Activated B cell treated with CpG ODN at 0.5 μM for 24 hours (primary cell): Measurements from ENCODE around the gene SPDYE2B. TPM values are rescaled to one million over a fixed set of nuclear protein-coding genes. Genes with fewer than 3 reads are reported as not detected.
"Not testable (repeated sequence)": the region's sequence is repeated elsewhere in the genome, so short reads cannot be mapped to it uniquely, and the experiment has no call there.

Source experiments
- ATAC-seq: fragments of 200-7000 bp; cut with Tn5 transposase; one replicate; pipeline ENCODE4 v1.10.0; 2021; ENCODE audit warnings: low read depth, mild to moderate bottlenecking, moderate library complexity
- CTCF ChIA-PET: fragments of 350-600 bp; sonication (Branson Sonifier 250); formaldehyde crosslinking; loops from one replicate; lab custom pipeline; 2021; ENCODE audit warnings: antibody characterized with exemption; lab: Charles Lee
- POLR2A ChIA-PET: fragments of 350-600 bp; sonication (Branson Sonifier 250); formaldehyde crosslinking; loops from one replicate; lab custom pipeline; 2021; ENCODE audit warnings: antibody characterized with exemption; lab: Charles Lee
- DNase-seq: peaks from one replicate; pipeline ENCODE4 v3.0.0; 2022
- H3K27ac Mint-ChIP-seq: one replicate; pipeline ENCODE4 v1.8.0; 2020; ENCODE audit warnings: mixed read lengths
- H3K27me3 Mint-ChIP-seq: one replicate; pipeline ENCODE4 v1.8.0; 2021; ENCODE audit warnings: mixed read lengths
- H3K36me3 Mint-ChIP-seq: one replicate; pipeline ENCODE4 v1.8.0; 2021; ENCODE audit warnings: low read depth, mixed read lengths
- H3K4me1 Mint-ChIP-seq: one replicate; pipeline ENCODE4 v1.8.0; 2021; ENCODE audit warnings: mixed read lengths
- H3K4me3 Mint-ChIP-seq: one replicate; pipeline ENCODE4 v1.8.0; 2020; ENCODE audit warnings: mild to moderate bottlenecking, mixed read lengths
- H3K9me3 Mint-ChIP-seq: one replicate; pipeline ENCODE4 v1.8.0; 2020; ENCODE audit warnings: mixed read lengths
- intact Hi-C: fragments of 100-400 bp; cut with micrococcal nuclease; formaldehyde crosslinking; loops from one replicate; pipeline ENCODE4 v1.15.1; 2024
- total RNA-seq: library from RNA; stranded (reverse); gene quantifications from 2 replicates; pipeline ENCODE4 v1.2.3, GENCODE V29; 2022

Gene SPDYE2B
- total RNA-seq, 1 donor from 2014 or later = not detected

DNA sequence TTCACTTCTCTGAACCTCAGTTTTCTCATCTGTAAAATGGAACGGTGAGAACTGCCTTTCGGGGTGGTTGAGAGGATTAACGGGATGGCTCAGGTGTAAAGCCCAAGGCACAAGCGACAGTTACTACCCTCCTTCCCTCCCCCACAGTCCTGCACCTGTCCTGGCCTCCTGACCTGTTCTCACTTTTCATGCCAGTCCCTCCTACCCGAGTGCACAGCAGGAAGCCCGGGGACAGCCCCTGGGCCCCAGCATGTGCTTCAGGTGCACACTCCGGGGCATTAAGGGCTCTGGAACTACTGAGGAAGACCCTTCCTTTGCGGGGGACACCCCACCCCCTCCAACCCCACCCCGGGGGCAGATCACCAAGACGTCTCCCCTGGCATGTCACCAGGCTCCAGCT lies 34.2 kb upstream of the SPDYE2B start:
- H3K27me3 Mint-ChIP-seq, H3K36me3 Mint-ChIP-seq, H3K4me3 Mint-ChIP-seq, H3K9me3 Mint-ChIP-seq, H3K27ac Mint-ChIP-seq, POLR2A ChIA-PET, CTCF ChIA-PET, DNase-seq, intact Hi-C loops, H3K4me1 Mint-ChIP-seq: not testable (repeated sequence)
- peak; percentile 2 for ATAC-seq

DNA sequence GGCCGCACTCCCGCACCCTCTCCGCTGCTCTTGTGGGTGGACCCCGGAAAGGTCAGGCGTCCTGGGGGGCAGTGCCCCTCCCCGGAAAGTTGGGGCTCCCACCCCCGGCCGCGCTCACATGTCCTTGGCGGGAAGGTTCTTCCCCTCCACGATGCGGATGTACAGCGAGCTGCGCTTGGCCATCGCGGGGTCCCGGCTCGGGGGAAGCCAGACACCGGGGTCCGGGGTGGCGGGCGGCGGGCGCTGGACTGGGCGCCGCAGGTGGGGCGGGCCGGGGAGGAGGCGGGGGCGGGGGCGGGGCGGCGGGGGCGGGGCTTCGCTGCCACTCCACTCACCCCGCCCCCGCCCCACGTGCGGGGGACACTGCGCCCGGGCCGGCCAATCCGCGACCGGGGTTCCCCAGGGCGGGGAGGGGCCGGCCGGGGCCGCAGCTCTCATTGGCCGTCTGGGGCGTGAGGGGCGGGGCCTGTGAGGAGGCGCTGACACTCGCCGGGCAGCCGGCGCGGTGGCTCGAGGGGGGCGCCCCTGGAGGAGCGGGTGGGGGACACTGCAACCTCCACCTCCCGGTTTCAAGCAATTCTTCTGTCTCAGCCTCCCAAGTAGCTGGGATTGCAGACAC lies 33.5 kb upstream of the SPDYE2B start, which contains the start of gene RASA4:
Gene RASA4, minus strand, starts transcription at position 250 of the 619 bp plus-strand sequence. Its CDS starts 67 bp downstream, at position 183.
- H3K27me3 Mint-ChIP-seq, H3K27ac Mint-ChIP-seq, POLR2A ChIA-PET, H3K36me3 Mint-ChIP-seq, H3K4me1 Mint-ChIP-seq, intact Hi-C loops, H3K4me3 Mint-ChIP-seq, CTCF ChIA-PET, H3K9me3 Mint-ChIP-seq: not testable (repeated sequence)
- DNase-seq = peak; percentile 65
- ATAC-seq = peak; percentile 89

DNA sequence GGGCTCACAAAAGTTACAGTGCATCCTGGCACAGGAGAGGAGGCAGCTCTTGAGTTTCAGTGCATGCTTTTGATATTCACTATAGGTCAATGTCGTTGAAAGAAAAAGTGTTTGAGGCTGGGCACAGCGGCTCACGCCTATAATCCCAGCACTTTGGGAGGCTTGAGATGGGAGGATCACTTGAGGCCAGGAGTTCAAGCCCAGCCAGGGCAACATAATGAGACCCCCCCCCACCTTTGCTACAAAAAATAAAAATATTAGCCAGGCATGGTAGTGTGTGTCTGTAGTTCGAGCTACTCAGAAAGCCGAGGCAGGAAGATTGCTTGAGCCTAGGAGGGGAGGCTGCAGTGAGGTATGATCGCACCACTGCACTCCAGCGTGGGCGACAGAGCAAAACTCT lies 32.0 kb upstream of the SPDYE2B start:
- POLR2A ChIA-PET, ATAC-seq, DNase-seq, H3K27me3 Mint-ChIP-seq, H3K4me1 Mint-ChIP-seq, H3K27ac Mint-ChIP-seq, H3K9me3 Mint-ChIP-seq, CTCF ChIA-PET, H3K36me3 Mint-ChIP-seq, H3K4me3 Mint-ChIP-seq, intact Hi-C loops: not testable (repeated sequence)

DNA sequence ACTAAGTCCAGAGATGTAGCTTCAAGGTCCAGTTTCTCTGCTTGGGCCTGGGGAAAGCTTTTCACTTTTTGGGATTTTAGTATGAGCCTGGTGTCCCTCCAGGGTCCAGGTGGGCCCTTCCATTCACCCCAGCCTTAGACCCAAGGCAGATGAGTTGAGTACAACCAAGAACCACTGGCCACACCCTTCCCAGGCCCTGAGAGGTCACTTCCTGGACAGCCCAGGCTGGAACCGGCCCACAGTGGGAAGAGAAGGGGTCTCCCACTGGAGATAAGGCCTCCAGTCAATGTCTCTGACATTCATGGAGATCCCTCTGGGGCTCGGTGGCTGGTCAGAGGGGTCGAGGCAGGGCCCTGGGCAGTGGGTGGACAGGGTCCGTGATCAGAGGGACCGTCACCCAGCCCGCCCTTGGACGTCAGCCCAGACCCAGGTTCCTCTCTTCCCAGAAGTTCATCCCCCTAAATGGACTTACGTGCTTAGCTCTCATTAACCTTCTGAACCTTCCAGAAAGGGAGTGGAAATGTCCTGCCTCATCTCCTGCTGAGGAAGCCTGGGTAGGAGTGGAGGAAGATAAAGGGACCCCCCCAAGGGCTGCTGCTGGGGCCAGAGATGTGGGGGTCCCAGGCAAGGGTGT lies 22.7 kb upstream of the SPDYE2B start:
- H3K9me3 Mint-ChIP-seq, intact Hi-C loops, ATAC-seq: not testable (repeated sequence)

DNA sequence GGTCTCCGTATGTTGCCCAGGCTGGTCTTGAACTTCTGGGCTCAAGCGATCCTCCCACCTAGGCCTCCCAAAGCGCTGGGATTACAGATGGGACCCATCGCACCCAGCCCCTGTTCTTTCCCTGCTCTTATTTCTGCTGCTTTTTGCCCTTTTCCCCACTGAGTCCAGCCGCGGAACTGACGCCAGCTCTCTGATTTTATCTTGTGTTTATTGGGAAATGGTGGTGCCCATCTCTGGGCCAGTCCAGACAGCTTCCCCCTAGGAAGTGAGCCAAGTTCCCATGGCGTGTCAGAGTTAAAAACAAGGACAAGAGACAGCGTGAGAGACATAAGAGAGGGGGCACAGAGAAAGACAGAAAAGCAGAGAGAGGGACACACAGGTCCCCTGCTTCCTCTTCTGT lies 19.5 kb upstream of the SPDYE2B start:
- H3K4me1 Mint-ChIP-seq, H3K9me3 Mint-ChIP-seq, H3K27me3 Mint-ChIP-seq, DNase-seq, H3K27ac Mint-ChIP-seq, ATAC-seq, H3K4me3 Mint-ChIP-seq, POLR2A ChIA-PET, CTCF ChIA-PET, H3K36me3 Mint-ChIP-seq, intact Hi-C loops: not testable (repeated sequence)

More for the DNA sequence above, 22.7 kb upstream of the SPDYE2B start:
- POLR2A ChIA-PET, H3K36me3 Mint-ChIP-seq, H3K27ac Mint-ChIP-seq, DNase-seq, H3K4me3 Mint-ChIP-seq, H3K4me1 Mint-ChIP-seq, CTCF ChIA-PET, H3K27me3 Mint-ChIP-seq: not testable (repeated sequence)

DNA sequence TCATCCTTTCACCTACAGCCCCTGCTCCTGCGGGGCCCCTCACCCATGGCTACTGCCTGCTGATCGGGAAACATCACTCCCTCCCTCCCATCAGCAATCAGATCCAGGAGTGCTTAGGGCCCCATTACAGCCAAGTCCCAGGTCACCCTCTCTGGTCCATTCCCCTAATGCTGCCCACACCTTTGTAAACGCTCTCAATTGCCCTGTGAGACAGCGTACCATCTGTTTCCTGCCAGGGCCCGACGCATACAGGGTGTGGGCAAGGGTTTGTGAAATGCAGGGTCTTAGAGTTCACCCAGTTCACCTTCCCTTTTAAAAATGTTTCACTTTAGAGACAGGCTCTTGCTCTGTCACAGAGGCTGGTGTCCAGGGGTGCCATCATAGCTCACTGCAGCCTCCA lies 15.8 kb upstream of the SPDYE2B start:
- DNase-seq, H3K4me1 Mint-ChIP-seq, CTCF ChIA-PET, intact Hi-C loops, H3K36me3 Mint-ChIP-seq, ATAC-seq, H3K9me3 Mint-ChIP-seq, H3K27ac Mint-ChIP-seq, H3K27me3 Mint-ChIP-seq, H3K4me3 Mint-ChIP-seq, POLR2A ChIA-PET: not testable (repeated sequence)

DNA sequence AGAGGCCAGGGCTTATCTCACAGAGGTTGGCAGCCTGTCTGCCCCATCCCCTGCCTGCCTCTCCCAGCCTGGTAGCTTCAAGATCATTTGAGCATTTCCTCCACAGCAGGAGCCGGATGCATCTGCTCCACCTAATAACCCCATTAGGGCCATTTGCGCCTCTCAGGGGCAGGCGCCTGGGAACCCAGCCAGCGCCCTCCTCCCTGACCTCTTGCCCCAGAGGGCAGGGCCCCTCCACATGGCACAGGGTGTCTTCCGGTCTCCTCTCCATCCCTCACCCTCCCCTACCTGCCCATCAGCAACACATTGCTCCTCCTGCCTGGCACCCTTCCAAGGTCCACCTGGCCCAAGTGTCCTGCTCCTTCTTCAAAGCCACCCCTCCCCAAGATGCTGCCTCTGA lies 14.8 kb upstream of the SPDYE2B start:
- intact Hi-C loops, H3K9me3 Mint-ChIP-seq, H3K4me1 Mint-ChIP-seq, H3K27ac Mint-ChIP-seq, DNase-seq, H3K27me3 Mint-ChIP-seq, ATAC-seq, H3K4me3 Mint-ChIP-seq, H3K36me3 Mint-ChIP-seq, POLR2A ChIA-PET, CTCF ChIA-PET: not testable (repeated sequence)

DNA sequence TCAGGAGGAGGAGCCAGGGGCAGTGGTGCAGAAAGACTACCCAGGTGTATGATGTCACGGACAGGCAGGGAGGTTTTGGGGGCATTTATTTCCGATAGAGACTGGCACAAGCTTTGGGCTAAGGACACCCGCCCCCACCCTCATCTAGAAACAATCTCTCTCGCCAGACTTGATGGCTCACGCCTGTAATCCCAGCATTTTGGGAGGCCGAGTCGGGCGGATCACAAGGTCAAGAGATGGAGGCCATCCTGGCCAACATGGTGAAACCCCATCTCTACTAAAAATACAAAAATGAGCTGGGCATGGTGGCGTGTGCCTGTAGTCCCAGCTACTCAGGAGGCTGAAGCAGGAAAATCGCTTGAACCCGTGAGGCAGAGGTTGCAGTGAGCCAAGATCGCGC lies 13.2 kb upstream of the SPDYE2B start:
- H3K36me3 Mint-ChIP-seq, DNase-seq, CTCF ChIA-PET: not testable (repeated sequence)

DNA sequence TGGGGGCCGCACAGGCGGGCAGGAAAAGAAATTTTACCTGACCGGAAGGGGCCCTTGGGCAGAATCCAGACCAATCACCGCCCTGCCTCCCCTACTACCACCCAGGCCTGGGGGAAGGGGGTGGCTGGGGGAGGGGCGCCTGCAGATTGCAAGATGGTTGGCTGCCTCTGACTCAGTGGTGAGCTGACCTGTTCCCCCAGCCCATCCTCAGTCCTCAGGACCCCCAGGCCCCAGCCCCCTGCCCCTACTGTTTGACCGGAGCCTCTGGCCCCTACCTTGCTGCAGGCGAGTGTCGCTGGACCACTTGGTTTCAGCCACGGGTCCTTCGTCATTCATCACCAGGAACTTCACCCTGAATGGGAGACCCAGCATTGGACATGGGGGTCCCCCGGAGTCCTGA lies 11.3 kb upstream of the SPDYE2B start:
- intact Hi-C loops, DNase-seq, H3K36me3 Mint-ChIP-seq, CTCF ChIA-PET, H3K4me3 Mint-ChIP-seq, POLR2A ChIA-PET, H3K27ac Mint-ChIP-seq, H3K4me1 Mint-ChIP-seq, H3K27me3 Mint-ChIP-seq, H3K9me3 Mint-ChIP-seq: not testable (repeated sequence)
- ATAC-seq = peak; percentile 7

More for the DNA sequence above, 13.2 kb upstream of the SPDYE2B start:
- H3K4me1 Mint-ChIP-seq, H3K27ac Mint-ChIP-seq, ATAC-seq, H3K27me3 Mint-ChIP-seq, POLR2A ChIA-PET, intact Hi-C loops, H3K9me3 Mint-ChIP-seq, H3K4me3 Mint-ChIP-seq: not testable (repeated sequence)

DNA sequence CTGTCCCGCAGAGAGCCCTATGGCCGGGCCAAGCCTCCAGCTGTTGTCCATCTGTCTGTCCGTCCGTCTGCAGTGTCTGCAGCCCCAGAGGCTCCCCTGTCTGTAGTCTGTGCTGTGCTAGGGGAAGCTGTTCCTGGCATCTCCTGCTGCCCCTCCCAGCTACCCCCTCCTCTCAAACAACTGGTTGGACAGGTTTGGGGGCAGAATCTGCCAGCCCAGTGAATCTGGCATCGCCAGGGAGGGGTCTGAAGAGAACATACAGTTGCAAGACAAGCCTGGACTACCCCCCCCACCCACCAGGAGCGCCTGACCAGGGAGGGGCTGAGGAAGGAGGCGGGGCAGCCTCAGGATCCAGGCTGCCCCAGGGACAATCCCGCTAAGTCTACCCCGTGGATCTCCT lies 7.4 kb upstream of the SPDYE2B start, which contains the start of gene UPK3BL1:
Gene UPK3BL1, minus strand, starts transcription at position 101 of the 400 bp plus-strand sequence. Its CDS starts 50 bp downstream, at position 51.
- POLR2A ChIA-PET = not testable (repeated sequence)

DNA sequence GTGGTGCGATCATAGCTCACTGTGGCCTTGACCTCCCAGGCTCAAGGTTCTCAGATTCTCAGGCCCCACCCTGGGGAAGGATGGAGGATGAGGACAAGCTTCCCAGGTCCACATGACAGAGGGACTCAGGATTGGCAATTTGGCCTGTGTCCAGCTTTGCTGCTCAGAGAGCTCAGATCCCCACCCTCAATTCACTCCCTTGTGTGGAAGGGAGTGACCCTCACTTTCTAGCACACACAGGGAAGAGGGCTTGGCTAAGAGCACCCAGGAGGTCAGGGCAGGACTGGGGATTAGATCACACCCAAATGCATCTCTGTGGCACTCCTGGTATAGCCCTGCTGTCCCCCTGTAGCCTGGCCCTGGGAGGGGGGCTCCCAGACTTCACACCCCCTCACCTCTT lies 6.7 kb upstream of the SPDYE2B start:
- intact Hi-C loops, H3K9me3 Mint-ChIP-seq, H3K4me1 Mint-ChIP-seq, DNase-seq, H3K27me3 Mint-ChIP-seq, ATAC-seq, H3K36me3 Mint-ChIP-seq, POLR2A ChIA-PET, H3K27ac Mint-ChIP-seq, H3K4me3 Mint-ChIP-seq, CTCF ChIA-PET: not testable (repeated sequence)

More for the DNA sequence above, 7.4 kb upstream of the SPDYE2B start, which contains the start of gene UPK3BL1:
- H3K4me3 Mint-ChIP-seq, CTCF ChIA-PET, H3K36me3 Mint-ChIP-seq, H3K4me1 Mint-ChIP-seq, H3K27ac Mint-ChIP-seq, intact Hi-C loops, H3K27me3 Mint-ChIP-seq, H3K9me3 Mint-ChIP-seq, DNase-seq, ATAC-seq: not testable (repeated sequence)

DNA sequence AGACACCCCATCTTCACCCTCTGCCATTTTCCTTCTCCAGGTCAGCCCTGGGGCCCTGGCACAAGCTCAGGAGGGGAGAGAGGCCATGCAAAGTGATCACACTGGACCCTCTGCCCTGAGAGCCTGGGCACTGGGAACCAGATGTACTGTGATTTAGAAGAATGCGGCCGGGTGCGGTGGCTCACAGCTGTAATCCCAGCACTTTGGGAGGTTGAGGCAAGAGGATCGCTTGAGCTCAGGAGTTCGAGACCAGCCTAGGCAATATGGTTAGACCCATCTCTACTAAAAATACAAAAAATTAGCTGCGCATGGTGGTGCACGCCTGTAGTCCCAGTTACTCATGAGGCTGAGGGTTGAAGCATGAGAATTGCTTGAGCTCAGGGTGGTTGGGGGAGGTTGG lies 2.3 kb upstream of the SPDYE2B start:
- intact Hi-C loops, H3K27me3 Mint-ChIP-seq, H3K27ac Mint-ChIP-seq, CTCF ChIA-PET, POLR2A ChIA-PET, DNase-seq, ATAC-seq, H3K4me1 Mint-ChIP-seq, H3K36me3 Mint-ChIP-seq, H3K9me3 Mint-ChIP-seq, H3K4me3 Mint-ChIP-seq: not testable (repeated sequence)
